Ascending aorta (tissue), 2 donors: ENCODE data around the gene PRKAG1. TPM values are rescaled to one million over a fixed set of nuclear protein-coding genes. Genes with fewer than 3 reads are reported as not detected.

Experiments
- DNase-seq, 2 donors: peaks; one replicate each; pipeline ENCODE4 v3.0.0-alpha.2; 2019; ENCODE audit warnings: low spot score in 2 of 2
- H3K27ac ChIP-seq, 2 donors: fragments of 200-600 bp; sonication (generic); one replicate each; pipeline ENCODE4 v1.5.1; 2016 to 2017; ENCODE audit warnings: mild to moderate bottlenecking in 1 of 2
- H3K27me3 ChIP-seq: fragments of 200-600 bp; sonication (generic); one replicate; pipeline ENCODE4 v1.5.1; 2017
- H3K36me3 ChIP-seq, 2 donors: fragments of 200-600 bp; sonication (generic); one replicate each; pipeline ENCODE4 v1.5.1; 2016
- H3K4me1 ChIP-seq, 2 donors: fragments of 200-600 bp; sonication (generic); one replicate each; pipeline ENCODE4 v1.5.1; 2016 to 2017; ENCODE audit warnings: mild to moderate bottlenecking in 1 of 2
- H3K4me3 ChIP-seq, 2 donors: fragments of 200-600 bp; sonication (generic); one replicate each; pipeline ENCODE4 v1.5.1; 2016 to 2017; ENCODE audit warnings: mild to moderate bottlenecking in 1 of 2
- H3K9me3 ChIP-seq, 2 donors: fragments of 200-600 bp; sonication (generic); one replicate each; pipeline ENCODE4 v1.5.1; 2016
- intact Hi-C: fragments of 100-400 bp; cut with DNase I; formaldehyde crosslinking; loops from one replicate; pipeline ENCODE4 v1.15.1; 2023
- total RNA-seq: library from RNA; depleted of rRNA; stranded (reverse); fragments of >200 nt; gene quantifications from one replicate; pipeline ENCODE4 v1.1.0, GENCODE V29; 2016
- TF ChIP-seq, protein P1 (sequence below), 3 experiments: fragments of 200-600 bp in 2 of 3; fragments of 450-650 bp in 1 of 3; sonication (generic) in 2 of 3; IDR thresholded peaks; one replicate each; pipeline ENCODE4 v1.5.1; 2016 to 2019; ENCODE audit warnings: antibody characterized with exemption in 3 of 3, mild to moderate bottlenecking in 1 of 3, moderate library complexity in 1 of 3

PRKAG1 gene
- total RNA-seq, 1 donor from 2014 or later, result 32.8 TPM

DNA sequence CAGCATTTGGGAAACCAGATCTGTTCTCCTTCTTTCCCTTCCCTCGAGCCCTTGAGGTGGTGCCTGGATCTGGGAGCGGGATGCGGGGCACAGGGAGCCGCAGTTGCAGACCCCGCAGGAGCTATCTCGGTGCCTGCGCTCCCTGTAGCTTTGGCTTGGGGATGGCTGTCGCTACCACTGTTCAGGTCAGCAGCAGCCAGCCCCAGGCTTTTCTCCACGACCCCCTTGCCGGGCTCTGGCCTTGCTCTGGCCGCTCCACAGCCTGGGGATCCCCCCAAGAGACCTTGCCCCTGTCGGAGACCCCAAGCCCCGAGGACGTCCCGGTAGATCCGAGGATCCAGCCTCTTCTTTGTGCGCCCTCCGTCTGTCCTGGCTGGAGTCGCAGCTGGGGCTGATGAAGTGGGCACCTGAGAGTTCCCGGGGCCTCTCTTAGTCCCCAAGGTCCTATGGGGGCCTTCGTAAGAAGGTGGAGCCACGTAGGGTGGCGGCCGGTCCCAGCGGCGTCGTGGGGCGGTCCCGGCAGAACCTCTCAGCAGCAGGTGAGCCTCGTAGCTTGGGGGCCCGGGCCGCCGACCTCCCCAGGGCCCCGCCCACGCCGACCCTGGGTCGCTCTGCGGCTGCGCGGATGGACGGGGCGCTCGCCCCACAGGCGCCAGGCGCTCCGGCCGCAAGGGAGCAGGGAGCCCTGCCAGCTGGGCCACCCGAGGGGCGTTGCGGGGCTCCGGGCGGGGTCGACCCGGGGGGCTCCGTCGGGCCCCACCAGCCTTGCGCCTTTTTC lies 20.7 kb downstream of the PRKAG1 start:
- intact Hi-C loops, result no loop called here
- H3K4me3 ChIP-seq, result peak overlapping the region; percentile 58 to 65
- H3K9me3 ChIP-seq, result no peaks in the 10 kb centered on the region
- TF ChIP-seq, protein P1, sequence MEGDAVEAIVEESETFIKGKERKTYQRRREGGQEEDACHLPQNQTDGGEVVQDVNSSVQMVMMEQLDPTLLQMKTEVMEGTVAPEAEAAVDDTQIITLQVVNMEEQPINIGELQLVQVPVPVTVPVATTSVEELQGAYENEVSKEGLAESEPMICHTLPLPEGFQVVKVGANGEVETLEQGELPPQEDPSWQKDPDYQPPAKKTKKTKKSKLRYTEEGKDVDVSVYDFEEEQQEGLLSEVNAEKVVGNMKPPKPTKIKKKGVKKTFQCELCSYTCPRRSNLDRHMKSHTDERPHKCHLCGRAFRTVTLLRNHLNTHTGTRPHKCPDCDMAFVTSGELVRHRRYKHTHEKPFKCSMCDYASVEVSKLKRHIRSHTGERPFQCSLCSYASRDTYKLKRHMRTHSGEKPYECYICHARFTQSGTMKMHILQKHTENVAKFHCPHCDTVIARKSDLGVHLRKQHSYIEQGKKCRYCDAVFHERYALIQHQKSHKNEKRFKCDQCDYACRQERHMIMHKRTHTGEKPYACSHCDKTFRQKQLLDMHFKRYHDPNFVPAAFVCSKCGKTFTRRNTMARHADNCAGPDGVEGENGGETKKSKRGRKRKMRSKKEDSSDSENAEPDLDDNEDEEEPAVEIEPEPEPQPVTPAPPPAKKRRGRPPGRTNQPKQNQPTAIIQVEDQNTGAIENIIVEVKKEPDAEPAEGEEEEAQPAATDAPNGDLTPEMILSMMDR (IDR thresholded peaks at IDR 0.05), result no peak
- H3K4me1 ChIP-seq, result peaks cover 21 to 29% of the 10 kb centered on the region in 2 donors
- no peak for DNase-seq
- H3K36me3 ChIP-seq, result peaks cover 14 to 19% of the 10 kb centered on the region in 2 donors
- peaks cover 21% of the 10 kb centered on the region for H3K27me3 ChIP-seq
- H3K27ac ChIP-seq, result no peak overlapping the region

DNA sequence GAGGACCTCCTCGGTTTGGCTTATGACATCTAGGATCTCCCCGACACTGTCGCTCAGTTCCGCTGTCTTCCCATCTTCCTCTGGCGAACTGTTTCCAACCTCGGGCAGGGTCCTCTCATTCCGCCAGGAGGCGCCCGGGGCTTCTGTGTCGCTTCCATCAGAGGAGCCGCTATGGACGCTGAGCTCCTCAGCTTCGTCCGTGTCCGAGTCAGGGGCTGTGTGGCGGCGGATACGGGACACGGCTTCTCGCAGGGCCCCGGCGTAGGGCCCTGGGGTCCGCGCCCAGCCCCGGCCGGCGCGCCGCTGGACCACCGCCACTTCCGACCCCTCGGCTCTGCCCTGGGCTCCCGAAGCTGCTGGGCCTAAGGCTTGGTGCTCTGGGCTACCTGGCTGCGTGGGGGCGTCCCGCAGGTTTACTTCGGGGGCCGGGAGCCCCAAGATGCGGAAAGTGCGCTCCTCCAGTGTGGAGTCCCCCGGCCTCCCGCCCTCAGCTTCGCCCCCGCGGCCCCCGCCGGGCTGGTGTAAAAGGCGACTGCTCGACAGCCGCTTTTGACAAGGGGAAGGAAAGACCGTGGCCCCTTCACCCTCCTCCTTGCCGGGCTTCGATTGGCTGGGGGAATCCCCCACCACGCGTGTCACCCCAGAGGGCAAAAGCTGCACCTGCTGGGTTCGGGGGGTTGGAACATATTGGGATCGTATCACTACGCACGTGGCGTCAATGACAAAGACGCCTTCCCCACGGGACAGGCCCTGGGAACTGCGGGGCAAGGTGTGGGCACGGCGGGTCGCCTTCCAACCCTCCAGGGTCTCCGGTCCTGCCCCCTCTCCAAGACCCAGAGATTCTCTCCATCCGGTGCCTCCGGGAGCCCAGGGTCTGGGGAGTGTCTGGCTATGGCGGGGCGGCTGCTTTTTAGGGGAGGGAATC lies 21.5 kb downstream of the PRKAG1 start:
- Histone ChIP-seq H3K27me3 (peaks cover 21% of the 10 kb centered on the region), H3K27ac (no peak overlapping the region), H3K36me3 (peaks cover 6 to 10% of the 10 kb centered on the region in 2 donors), H3K4me1 (peaks cover 21 to 29% of the 10 kb centered on the region in 2 donors), H3K4me3 (peak overlapping the region; percentile 58 to 65), H3K9me3 (no peaks in the 10 kb centered on the region)
- TF ChIP-seq, protein P1 (IDR thresholded peaks at IDR 0.05), result peak; percentile 62 to 72 (median 69)
- intact Hi-C loops, result no loop called here
- peak in 1 of 2 donors; percentile 87 for DNase-seq

DNA sequence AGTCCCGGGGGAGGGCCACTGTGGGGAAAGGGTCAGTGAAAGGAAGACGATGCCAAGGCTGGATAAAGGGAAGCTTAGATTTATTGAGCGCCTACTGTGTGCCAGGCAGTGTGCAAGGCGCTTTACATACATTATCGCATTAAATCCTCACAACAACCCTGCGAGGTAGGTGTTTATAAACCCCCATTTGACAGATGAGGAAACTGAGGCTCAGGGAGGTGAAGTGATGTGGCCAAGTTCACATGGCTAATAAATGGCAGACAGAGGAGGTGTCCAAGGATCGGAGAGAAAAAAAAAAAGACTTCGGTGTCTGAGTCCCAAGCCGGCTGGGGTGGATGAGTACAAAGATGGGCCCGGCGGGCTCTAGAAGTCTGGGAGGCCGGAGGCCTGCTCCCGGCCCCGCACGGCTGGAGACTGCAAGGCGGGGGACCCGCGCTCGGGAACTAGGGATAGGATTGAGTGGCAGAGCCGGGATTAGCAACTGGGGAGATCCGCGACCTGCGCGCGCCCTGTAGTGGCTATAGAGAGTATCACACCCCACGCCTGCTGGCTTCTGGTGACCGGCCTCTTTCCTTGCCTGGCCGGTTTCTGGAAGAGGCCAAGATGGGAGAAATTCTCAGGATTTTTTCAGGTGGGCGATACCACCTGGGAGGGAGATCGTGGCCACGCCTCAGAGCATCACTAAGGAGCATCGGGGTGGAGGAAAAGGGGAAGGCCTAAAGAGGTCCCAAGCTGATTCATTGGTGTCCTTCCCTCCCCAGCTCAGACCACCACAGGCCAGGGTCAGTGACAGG lies 23.3 kb downstream of the PRKAG1 start:
- intact Hi-C loops, result loop anchor here (2.0 kb wide), 1 partner anchor 142 kb away; the partner anchor contains the start of gene DDX23
- no peak overlapping the region for H3K27ac ChIP-seq
- H3K36me3 ChIP-seq, result no peaks in the 10 kb centered on the region
- peaks cover 21% of the 10 kb centered on the region for H3K27me3 ChIP-seq
- TF ChIP-seq, protein P1 (IDR thresholded peaks at IDR 0.05), result peak; percentile 80 to 96 (median 92)
- peaks cover 20 to 29% of the 10 kb centered on the region in 2 donors for H3K4me1 ChIP-seq
- no peaks in the 10 kb centered on the region for H3K9me3 ChIP-seq
- peak in 1 of 2 donors; percentile 86 for DNase-seq
- H3K4me3 ChIP-seq, result peak overlapping the region in 1 of 2 donors; percentile 45

DNA sequence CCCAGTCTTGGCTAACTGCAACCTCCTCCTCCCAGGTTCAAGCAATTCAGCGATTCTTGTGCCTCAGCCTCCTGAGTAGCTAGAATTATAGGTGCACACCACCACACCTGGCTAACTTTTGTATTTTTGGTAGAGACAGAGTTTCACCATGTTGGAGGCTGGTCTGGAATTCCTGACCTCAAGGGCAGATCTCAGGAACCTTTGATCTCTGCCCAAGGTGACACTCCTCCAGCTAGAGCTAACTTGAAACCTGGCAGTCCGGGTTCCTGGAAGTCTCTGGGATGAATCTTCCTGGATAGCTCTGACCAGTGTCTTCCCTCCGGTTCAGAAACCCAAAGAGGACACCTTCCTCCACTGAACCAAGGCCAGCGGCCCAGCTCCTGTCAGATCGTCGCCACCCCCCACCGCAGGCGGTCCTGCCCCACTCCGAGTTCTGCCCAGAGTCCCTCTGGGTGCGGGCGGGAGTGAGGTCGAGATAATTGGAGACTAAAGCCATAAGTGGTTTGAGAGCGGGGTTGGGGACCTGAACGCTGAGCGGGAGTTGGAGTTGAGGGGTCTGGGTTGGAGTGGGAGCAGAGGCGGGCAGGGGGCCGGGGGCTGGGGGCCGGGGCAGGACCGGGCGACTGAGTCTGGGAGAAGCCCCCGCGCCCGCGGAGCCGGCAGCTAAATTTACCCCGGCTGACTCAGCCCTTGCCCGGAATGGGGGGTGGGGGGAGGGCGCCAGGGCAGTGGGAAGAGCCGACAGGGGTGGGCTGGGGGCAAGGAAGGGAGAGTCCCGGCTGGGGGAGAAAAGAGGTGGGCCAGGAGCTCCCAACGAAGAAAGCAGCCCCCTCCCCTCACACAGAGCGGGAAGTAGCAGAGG lies 24.1 kb downstream of the PRKAG1 start:
- Histone ChIP-seq H3K27ac (no peak overlapping the region), H3K36me3 (no peaks in the 10 kb centered on the region), H3K9me3 (no peaks in the 10 kb centered on the region), H3K4me3 (peak overlapping the region in 1 of 2 donors; percentile 45), H3K27me3 (peaks cover 20% of the 10 kb centered on the region), H3K4me1 (peaks cover 12 to 22% of the 10 kb centered on the region in 2 donors)
- intact Hi-C loops, result loop anchor here (2.0 kb wide), 1 partner anchor 142 kb away; the partner anchor contains the start of gene DDX23
- DNase-seq, result no peak
- TF ChIP-seq, protein P1 (IDR thresholded peaks at IDR 0.05), result no peak
